DND-41 (cell line): ENCODE results near the gene ZNF384.

Experiments used
- ATAC-seq: fragments of 200-7000 bp; cut with Tn5 transposase; 3 replicates; pipeline ENCODE4 v1.9.1; 2021; ENCODE audit warnings: low read depth; ENCODE audit not compliant: insufficient read depth
- DNase-seq: peaks from one replicate; pipeline ENCODE4 v3.0.0-alpha.2; 2020
- H2AFZ ChIP-seq: 2 replicates; pipeline ENCODE4 v1.6.0; 2012; ENCODE audit warnings: low read depth, low read length
- H3K27ac ChIP-seq: 2 replicates; pipeline ENCODE4 v1.5.1; 2012; ENCODE audit warnings: low read length, inconsistent platforms
- H3K27me3 ChIP-seq: fragments of 200-600 bp; sonication (generic); 2 replicates; pipeline ENCODE4 v1.6.0; 2012; ENCODE audit warnings: low read length, mild to moderate bottlenecking, inconsistent platforms; ENCODE audit not compliant: insufficient read depth, poor library complexity
- H3K36me3 ChIP-seq: 2 replicates; pipeline ENCODE4 v1.5.1; 2012; ENCODE audit warnings: low read length, inconsistent platforms; ENCODE audit not compliant: insufficient read depth
- H3K4me1 ChIP-seq: 2 replicates; pipeline ENCODE4 v1.5.1; 2012; ENCODE audit warnings: mild to moderate bottlenecking, low read length; ENCODE audit not compliant: insufficient read depth
- H3K4me2 ChIP-seq: 2 replicates; pipeline ENCODE4 v1.6.0; 2012; ENCODE audit warnings: mild to moderate bottlenecking, moderate library complexity, low read length, inconsistent platforms; ENCODE audit not compliant: insufficient read depth
- H3K4me3 ChIP-seq, 2 experiments: fragments of 200-600 bp in 1 of 2; shearing (Covaris generic) in 1 of 2; 2 replicates each; pipeline ENCODE4 v1.5.1; 2012 to 2016; ENCODE audit warnings: inconsistent platforms in 2 of 2, low read length in 2 of 2, mild to moderate bottlenecking in 2 of 2, low read depth in 1 of 2, moderate library complexity in 1 of 2
- H3K79me2 ChIP-seq: 2 replicates; pipeline ENCODE4 v1.6.0; 2012; ENCODE audit warnings: low read length, inconsistent platforms; ENCODE audit not compliant: insufficient read depth
- H3K9ac ChIP-seq: 2 replicates; pipeline ENCODE4 v1.6.0; 2012; ENCODE audit warnings: low read depth, mild to moderate bottlenecking, inconsistent platforms, low read length, moderate library complexity
- H3K9me3 ChIP-seq: 2 replicates; pipeline ENCODE4 v1.5.1; 2012; ENCODE audit warnings: low read length, moderate library complexity, mild to moderate bottlenecking, inconsistent platforms; ENCODE audit not compliant: insufficient read depth, severe bottlenecking
- H4K20me1 ChIP-seq: 2 replicates; pipeline ENCODE4 v1.6.0; 2012; ENCODE audit warnings: low read length; ENCODE audit not compliant: insufficient read depth
- CTCF ChIP-seq: IDR thresholded peaks from 2 replicates; pipeline ENCODE4 v1.5.1; 2012; ENCODE audit warnings: borderline replicate concordance, low read length, moderate library complexity, mild to moderate bottlenecking; ENCODE audit not compliant: poor library complexity, severe bottlenecking; ENCODE audit errors: extremely low read depth
- EZH2 ChIP-seq: IDR thresholded peaks from 3 replicates; pipeline ENCODE4 v1.6.1; 2012; ENCODE audit warnings: borderline replicate concordance, low read depth, mild to moderate bottlenecking, moderate library complexity, low read length, inconsistent platforms; ENCODE audit not compliant: severe bottlenecking

ZNF384 gene

DNA sequence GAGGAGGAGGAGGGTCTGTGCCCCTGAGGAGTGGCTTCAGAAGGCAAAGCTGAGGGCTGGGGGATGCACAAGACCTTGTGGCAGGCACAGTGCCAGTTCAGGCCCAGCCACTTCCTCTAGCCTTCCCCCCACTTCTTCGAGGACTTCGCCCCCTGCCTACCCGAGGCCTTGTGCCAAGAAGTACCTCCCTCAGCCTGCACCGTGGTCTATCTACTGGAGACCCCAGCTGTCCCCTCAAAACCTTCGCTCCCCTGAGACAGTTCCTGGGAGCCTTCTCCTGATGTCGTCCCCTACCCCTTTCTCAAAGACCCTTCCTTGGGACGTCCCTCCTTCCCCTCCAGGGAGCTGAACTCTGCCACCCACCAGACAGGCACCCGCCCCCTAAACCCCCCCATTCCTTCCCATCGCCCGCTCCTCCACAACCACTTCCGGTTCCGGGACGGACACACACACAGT, 604 bp downstream of the ZNF384 start:
- TF ChIP-seq EZH2 (no peak), CTCF (no peak)
- no peak for DNase-seq
- H3K27ac ChIP-seq = peak overlapping the region; percentile 97

DNA sequence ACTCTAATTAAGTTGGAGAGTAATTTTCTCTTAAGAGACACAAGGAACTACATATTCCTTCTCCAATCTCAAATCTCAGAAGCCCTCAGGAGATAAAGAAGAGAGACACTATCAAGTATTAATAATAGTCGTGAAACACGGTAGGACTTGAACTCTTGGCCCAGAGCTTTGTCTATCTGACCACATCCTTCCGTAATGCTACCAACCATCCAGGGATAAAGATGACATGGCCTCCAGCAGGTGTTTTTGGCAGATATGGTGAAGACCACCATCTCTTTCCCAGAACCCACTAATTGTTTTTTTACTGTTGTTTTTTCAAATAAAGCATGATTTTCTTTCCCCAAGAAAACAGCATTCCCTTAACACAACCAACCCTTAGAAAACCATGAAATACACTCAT, 3.4 kb downstream of the ZNF384 start:
- peaks cover 62% of the 10 kb centered on the region for H3K4me1 ChIP-seq
- no peak for DNase-seq
- TF ChIP-seq EZH2 (no peak), CTCF (no peak)
- no peak overlapping the region for H3K4me3 ChIP-seq
- H3K36me3 ChIP-seq = peaks cover 42% of the 10 kb centered on the region
- peaks cover 10% of the 10 kb centered on the region; the same call in 1 of the 2 replicates for H4K20me1 ChIP-seq
- H3K27me3 ChIP-seq = no peaks in the 10 kb centered on the region
- no peak overlapping the region for H3K9ac ChIP-seq
- H3K4me2 ChIP-seq = peak overlapping the region; percentile 95; the same call in 1 of the 2 replicates
- ATAC-seq = no peak
- H3K27ac ChIP-seq = no peak overlapping the region
- no peaks in the 10 kb centered on the region for H3K9me3 ChIP-seq
- H3K79me2 ChIP-seq = peaks cover 93% of the 10 kb centered on the region
- H2AFZ ChIP-seq = no peak overlapping the region

More for the DNA sequence above, 604 bp downstream of the ZNF384 start:
- no peaks in the 10 kb centered on the region for H3K27me3 ChIP-seq
- peak overlapping the region; percentile 95 for H3K4me2 ChIP-seq
- peaks cover 22% of the 10 kb centered on the region for H3K36me3 ChIP-seq
- peak overlapping the region; percentile 87 for H3K9ac ChIP-seq
- H4K20me1 ChIP-seq = peaks cover 5% of the 10 kb centered on the region; the same call in 1 of the 2 replicates
- peaks cover 67% of the 10 kb centered on the region for H3K79me2 ChIP-seq
- H3K9me3 ChIP-seq = no peaks in the 10 kb centered on the region
- H3K4me3 ChIP-seq = peak overlapping the region; percentile 59 to 77
- peak; percentile 42 for ATAC-seq
- peak overlapping the region; percentile 83 for H2AFZ ChIP-seq
- peaks cover 65% of the 10 kb centered on the region for H3K4me1 ChIP-seq

DNA sequence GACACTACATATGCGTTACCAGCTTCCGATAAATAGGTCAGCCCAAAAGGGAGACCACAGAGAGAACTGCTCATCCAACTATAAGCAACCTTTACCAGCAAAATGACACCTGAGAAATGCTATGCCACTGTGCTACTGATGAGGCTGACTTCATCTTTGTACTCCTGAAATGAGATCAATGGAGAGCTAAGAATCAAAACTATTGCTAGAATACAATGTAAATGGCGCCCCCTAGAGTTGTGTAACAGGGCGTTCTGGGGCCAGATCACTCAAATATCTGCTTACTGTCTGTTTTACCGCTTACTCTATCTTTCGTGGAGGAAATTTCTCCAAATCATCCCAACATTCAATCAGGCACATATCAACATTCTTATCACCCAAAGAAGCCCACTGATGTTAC, 4.6 kb downstream of the ZNF384 start:
- Histone ChIP-seq H3K9me3 (no peaks in the 10 kb centered on the region), H3K79me2 (peaks cover 94% of the 10 kb centered on the region), H2AFZ (no peak overlapping the region), H3K4me3 (0 out of 4 replicates have a peak overlapping the region, but pooled peaks of 1 of the 2 experiments have one; percentile 1), H4K20me1 (peaks cover 13% of the 10 kb centered on the region), H3K27ac (no peak overlapping the region), H3K36me3 (peaks cover 55% of the 10 kb centered on the region), H3K4me1 (peaks cover 52% of the 10 kb centered on the region), H3K9ac (0 out of 2 replicates have a peak overlapping the region, but pooled peaks have one; percentile 2), H3K27me3 (no peaks in the 10 kb centered on the region), H3K4me2 (peak overlapping the region; percentile 29; the same call in 1 of the 2 replicates)
- TF ChIP-seq CTCF (peak; percentile 85), EZH2 (no peak)
- ATAC-seq = no peak
- DNase-seq = peak; percentile 58
